HepG2 (cell line): ENCODE data around the gene TMEM235. TPM values are rescaled to one million over a fixed set of nuclear protein-coding genes. Genes with fewer than 3 reads are reported as not detected.

Source experiments
- AHDC1 ChIP-seq: sonication (generic); formaldehyde crosslinking; IDR thresholded peaks from 2 replicates; pipeline ENCODE4 v1.5.1; 2020; ENCODE audit warnings: mild to moderate bottlenecking, missing genetic modification reagents, borderline replicate concordance
- CENPX ChIP-seq: sonication (generic); formaldehyde crosslinking; IDR thresholded peaks from 2 replicates; pipeline ENCODE4 v1.9.0; 2021; ENCODE audit warnings: mild to moderate bottlenecking, missing genetic modification reagents, moderate library complexity
- FLYWCH1 ChIP-seq: sonication (generic); formaldehyde crosslinking; IDR thresholded peaks from 2 replicates; pipeline ENCODE4 v1.8.1; 2023; ENCODE audit warnings: mild to moderate bottlenecking, missing genetic modification reagents
- FOXP4 ChIP-seq: sonication (generic); formaldehyde crosslinking; IDR thresholded peaks from 2 replicates; pipeline ENCODE4 v1.4.0; 2020; ENCODE audit warnings: missing genetic modification reagents
- HOXA7 ChIP-seq: sonication (generic); formaldehyde crosslinking; IDR thresholded peaks from 2 replicates; pipeline ENCODE4 v1.8.1; 2022; ENCODE audit warnings: mild to moderate bottlenecking, missing genetic modification reagents, moderate library complexity
- IRF9 ChIP-seq: sonication (generic); formaldehyde crosslinking; IDR thresholded peaks from 2 replicates; pipeline ENCODE4 v1.8.0; 2022; ENCODE audit warnings: missing genetic modification reagents, mild to moderate bottlenecking, borderline replicate concordance
- NFATC3 ChIP-seq: sonication (generic); formaldehyde crosslinking; IDR thresholded peaks from 2 replicates; pipeline ENCODE4 v1.5.1; 2020; ENCODE audit warnings: mild to moderate bottlenecking, missing genetic modification reagents
- NFE2L2 ChIP-seq: fragments of 150-350 bp; IDR thresholded peaks from 2 replicates; pipeline ENCODE4 v1.6.1; 2014; ENCODE audit warnings: low read length
- ONECUT2 ChIP-seq: sonication (generic); formaldehyde crosslinking; IDR thresholded peaks from 2 replicates; pipeline ENCODE4 v1.4.0; 2020; ENCODE audit warnings: missing genetic modification reagents
- SIX1 ChIP-seq: sonication (generic); formaldehyde crosslinking; IDR thresholded peaks from 2 replicates; pipeline ENCODE4 v1.4.0; 2020; ENCODE audit warnings: missing genetic modification reagents, borderline replicate concordance
- SUZ12 ChIP-seq: fragments of 150-350 bp; IDR thresholded peaks from 2 replicates; pipeline ENCODE4 v1.6.1; 2014; ENCODE audit warnings: low read depth, low read length
- TFDP1 ChIP-seq: IDR thresholded peaks from 2 replicates; pipeline ENCODE4 v1.6.1; 2016; ENCODE audit warnings: missing compliant biosample characterization, missing genetic modification reagents, borderline replicate concordance
- TFE3 ChIP-seq: IDR thresholded peaks from 2 replicates; pipeline ENCODE4 v1.6.1; 2016
- ZBTB43 ChIP-seq: sonication (generic); formaldehyde crosslinking; conservative IDR thresholded peaks from 2 replicates; pipeline ENCODE4 v1.4.0; 2020; ENCODE audit warnings: missing genetic modification reagents
- ZNF143 ChIP-seq: sonication (generic); formaldehyde crosslinking; IDR thresholded peaks from 2 replicates; pipeline ENCODE4 v1.4.0; 2020; ENCODE audit warnings: missing genetic modification reagents
- ZNF772 ChIP-seq: sonication (generic); formaldehyde crosslinking; IDR thresholded peaks from 2 replicates; pipeline ENCODE4 v1.5.0; 2020; ENCODE audit warnings: mild to moderate bottlenecking, missing genetic modification reagents
- polyA plus RNA-seq, 8 experiments: library from polyadenylated mRNA; depleted of rRNA in 3 of 8; stranded (reverse) in 7 of 8; unstranded in 1 of 8; fragments of >200 nt; fragmentation: Illumina TruSeq in 4 of 8; extraction: Trizol in 4 of 8; gene quantifications; 2 replicates each; pipeline versions ENCODE4 v1.2.1 to v1.2.3, GENCODE V29; 2011 to 2016; ENCODE audit warnings: low read depth in 4 of 8, missing spikeins in 1 of 8, mixed read lengths in 1 of 8; ENCODE audit not compliant: insufficient read depth in 1 of 8
- total RNA-seq, 5 experiments: library from RNA; depleted of rRNA; stranded (reverse); fragments of >200 nt; fragmentation: Illumina TruSeq; extraction: Trizol; gene quantifications; 2 replicates each; pipeline ENCODE4 v1.2.3, GENCODE V29; 2016; ENCODE audit warnings: low read depth in 1 of 5

TMEM235 gene
- total and polyA plus RNA-seq, 2 of the 13 experiments (the other 11 are each of a cell fraction or from before 2014, with no cell fraction given) = not detected

GRCh38 chr17:78263063-78263735 lies 31.8 kb downstream of the TMEM235 start (continued):
- TF ChIP-seq TFE3 (CRISPR knock-in tag) (peak; percentile 77), FOXP4 (peak; percentile 65; the same call in 1 of the 2 replicates), ONECUT2 (CRISPR knock-in tag) (no peak), CENPX (CRISPR knock-in tag) (no peak), ZNF772 (CRISPR knock-in tag) (0 out of 2 replicates have a peak, but pooled peaks have one; percentile 38), FLYWCH1 (CRISPR knock-in tag) (no peak), TFDP1 (CRISPR knock-in tag) (no peak), IRF9 (CRISPR knock-in tag) (0 out of 2 replicates have a peak, but pooled peaks have one; percentile 62), ZBTB43 (0 out of 2 replicates have a peak, but pooled peaks have one; percentile 43), SUZ12 (no peak), AHDC1 (0 out of 2 replicates have a peak, but pooled peaks have one; percentile 47), ZNF143 (CRISPR knock-in tag) (no peak), NFATC3 (CRISPR knock-in tag) (no peak), NFE2L2 (no peak), HOXA7 (no peak), SIX1 (CRISPR knock-in tag) (no peak)
